Stimulated activated CD8-positive, alpha-beta memory T cell treated with anti-CD3 and anti-CD28 coated beads, Interleukin-2, amount 100 ng/mL, for 48 hours (primary cell): ENCODE data around the gene CBFA2T3.

Experiments used
- DNase-seq, 2 donors: peaks; one replicate each; pipeline ENCODE4 v3.0.0-alpha.2; 2020; ENCODE audit warnings: low read depth in 2 of 2

Gene CBFA2T3

DNA sequence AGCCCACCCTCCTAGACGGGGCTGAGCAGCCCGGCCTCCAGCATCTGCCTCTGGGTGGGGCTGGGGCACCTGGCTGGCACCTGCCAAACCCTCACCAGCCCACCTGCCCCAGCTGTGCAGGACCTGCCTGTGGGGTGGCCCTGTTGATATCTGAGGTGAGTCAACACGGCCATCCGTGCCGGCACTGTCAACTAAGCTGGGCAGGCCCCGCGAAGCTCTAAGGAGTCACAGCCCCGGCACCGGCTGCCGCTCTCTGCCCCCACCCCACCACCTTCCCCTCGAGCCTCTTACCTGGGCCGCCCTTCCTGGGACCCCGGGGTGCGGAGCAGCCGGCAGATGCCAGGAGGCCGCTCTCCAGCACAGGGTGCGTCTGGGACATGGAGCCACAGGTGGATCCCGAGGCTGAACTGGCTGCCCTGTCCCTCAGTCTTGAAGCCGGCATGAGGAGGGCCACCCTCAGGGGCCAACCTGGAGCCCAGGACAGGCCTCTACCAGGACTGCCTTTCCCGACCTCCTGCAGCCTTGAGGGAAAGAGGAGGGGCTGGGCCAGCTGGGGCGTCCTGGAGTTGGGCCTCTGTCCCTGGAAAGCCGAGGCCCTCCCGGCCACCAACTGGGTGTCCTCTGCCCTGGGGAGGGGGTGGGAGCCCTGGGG is 515 bp downstream of the CBFA2T3 start:
- DNase-seq = no peak

DNA sequence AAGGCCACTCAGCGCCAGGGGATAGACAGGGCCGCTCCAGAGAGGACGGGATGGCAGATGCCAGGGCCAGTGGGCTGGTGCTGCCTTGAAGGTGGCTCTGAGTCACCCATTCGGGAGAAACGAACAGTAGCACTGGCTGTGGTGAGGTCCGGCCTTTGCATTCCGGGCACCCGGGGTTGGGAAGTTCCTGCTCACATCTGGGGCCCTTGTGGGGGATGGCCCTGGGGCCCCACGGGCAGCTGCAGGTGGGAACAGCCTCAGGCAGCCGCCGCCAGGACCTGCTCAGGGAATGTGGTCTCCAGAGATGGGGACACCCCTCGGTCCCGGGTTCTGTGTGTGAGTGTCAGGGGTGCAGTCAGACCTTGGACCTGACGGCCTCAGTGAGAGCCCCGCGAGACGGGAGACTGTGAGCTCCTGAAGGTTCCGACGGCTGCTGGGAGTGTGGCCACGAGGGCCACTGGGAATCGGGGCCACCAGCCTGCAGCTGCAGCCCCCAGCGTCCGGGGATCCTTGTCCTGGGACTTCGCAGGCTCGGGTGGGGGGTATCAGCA is 1.4 kb downstream of the CBFA2T3 start:
- DNase-seq = no peak

DNA sequence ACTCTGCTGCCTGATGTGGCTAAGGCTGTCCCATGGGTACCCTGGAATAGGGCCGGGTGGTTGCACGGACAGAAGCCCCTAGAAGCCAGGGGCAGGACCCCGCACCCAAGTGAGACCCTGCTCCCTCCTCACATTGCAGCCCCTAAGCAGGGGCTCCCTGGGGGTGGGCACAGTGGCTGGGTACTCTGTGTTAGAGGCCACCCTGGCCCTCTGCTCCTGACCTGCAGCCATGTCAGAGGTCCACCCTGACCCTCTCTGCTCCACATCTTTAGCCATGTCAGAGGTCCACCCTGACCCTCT is 2.1 kb downstream of the CBFA2T3 start:
- DNase-seq = no peak

GRCh38 chr16:88974080-88974915 is 2.7 kb downstream of the CBFA2T3 start:
- DNase-seq = no peak

GRCh38 chr16:88973415-88974050 is 3.5 kb downstream of the CBFA2T3 start:
- DNase-seq = no peak

GRCh38 chr16:88973007-88973410 is 4.0 kb downstream of the CBFA2T3 start:
- DNase-seq = no peak

GRCh38 chr16:88972349-88972748 is 4.7 kb downstream of the CBFA2T3 start:
- DNase-seq = no peak

GRCh38 chr16:88971371-88972097 is 5.5 kb downstream of the CBFA2T3 start:
- DNase-seq = no peak

DNA sequence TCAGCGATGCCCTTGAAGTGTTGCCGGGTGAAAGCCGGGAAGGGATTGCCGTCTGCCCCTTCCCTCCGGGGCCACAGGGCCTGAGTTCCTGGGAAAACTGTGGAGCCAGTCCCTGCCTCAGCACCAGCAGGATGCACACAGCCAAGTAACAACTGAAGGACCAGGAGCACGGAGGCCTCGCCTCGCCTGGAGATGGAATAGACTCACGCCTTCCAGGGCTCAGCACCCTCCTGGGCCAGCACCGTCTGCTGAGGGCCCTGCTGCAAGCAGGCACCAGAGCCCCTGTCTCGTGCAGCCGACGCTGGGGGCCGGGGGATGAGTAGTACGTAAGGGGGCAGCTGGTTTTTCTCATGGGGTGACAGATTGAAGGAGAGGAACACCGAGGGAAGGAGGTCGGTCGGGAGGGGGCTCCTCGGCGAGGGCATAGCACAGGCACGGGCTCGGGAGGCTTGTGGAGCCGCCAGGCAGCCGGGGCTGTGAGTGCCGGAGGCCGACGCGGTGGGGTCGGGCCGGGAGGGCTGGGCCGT is 6.4 kb downstream of the CBFA2T3 start:
- no peak for DNase-seq

DNA sequence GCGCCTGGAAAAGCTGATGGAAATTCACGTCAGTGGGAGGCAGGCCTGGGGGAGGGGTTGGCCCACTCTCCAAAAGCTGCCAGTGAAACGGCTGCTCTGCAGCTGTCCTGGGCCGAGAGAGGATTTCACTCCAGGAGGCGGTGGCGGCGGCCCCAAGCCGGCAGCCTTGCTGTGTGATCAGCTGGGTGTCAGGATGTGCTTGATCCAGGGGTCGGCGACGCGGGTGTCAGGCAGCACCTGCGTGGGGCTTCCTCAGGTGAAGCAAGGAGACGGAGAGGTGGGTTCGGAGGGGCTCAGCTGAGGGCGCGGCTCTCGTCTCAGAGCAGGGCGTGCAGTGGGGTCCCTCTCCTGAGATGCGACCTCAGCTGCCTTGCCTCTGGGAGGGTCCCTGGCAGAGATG is 7.0 kb downstream of the CBFA2T3 start:
- DNase-seq = no peak

- no peak for DNase-seq
Measured at GRCh38 chr16:88969361-88969831, 7.6 kb downstream of the CBFA2T3 start.

DNA sequence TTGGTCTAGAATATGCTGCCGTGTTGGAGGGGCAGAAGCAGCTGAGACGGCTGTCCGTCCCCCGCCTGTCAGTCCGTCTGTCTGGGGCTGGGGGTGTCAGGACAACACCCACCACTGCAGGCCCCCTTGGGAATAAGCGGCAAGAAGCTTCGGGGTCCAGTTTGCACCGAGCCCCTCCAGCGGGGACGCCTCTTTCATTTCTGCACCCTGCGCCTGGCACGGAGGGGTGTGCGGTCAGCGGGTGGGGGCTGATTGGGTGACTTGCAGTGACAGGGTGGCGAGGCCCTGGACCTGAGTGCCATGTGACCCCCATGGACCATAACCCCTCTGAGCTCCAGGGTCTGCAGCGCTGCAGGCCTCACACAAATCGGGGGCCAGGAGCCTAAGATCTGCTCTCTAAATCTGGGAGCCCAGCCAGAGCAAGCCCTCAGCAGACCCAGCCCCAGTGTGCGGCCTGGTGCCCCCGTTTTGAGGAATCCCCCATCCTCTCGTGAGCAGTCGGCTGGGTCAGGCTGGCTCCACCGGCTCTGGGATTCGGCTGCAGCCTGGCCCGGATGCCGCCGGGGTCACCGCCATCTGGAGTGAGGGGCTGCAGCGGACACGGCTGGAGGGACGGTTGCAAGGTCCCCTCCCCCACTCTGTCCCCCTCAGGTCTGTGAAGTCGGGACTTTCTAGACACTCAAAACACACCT is 8.3 kb downstream of the CBFA2T3 start:
- DNase-seq = no peak

- DNase-seq = no peak
Measured at GRCh38 chr16:88967830-88968588, 9.0 kb downstream of the CBFA2T3 start.

DNA sequence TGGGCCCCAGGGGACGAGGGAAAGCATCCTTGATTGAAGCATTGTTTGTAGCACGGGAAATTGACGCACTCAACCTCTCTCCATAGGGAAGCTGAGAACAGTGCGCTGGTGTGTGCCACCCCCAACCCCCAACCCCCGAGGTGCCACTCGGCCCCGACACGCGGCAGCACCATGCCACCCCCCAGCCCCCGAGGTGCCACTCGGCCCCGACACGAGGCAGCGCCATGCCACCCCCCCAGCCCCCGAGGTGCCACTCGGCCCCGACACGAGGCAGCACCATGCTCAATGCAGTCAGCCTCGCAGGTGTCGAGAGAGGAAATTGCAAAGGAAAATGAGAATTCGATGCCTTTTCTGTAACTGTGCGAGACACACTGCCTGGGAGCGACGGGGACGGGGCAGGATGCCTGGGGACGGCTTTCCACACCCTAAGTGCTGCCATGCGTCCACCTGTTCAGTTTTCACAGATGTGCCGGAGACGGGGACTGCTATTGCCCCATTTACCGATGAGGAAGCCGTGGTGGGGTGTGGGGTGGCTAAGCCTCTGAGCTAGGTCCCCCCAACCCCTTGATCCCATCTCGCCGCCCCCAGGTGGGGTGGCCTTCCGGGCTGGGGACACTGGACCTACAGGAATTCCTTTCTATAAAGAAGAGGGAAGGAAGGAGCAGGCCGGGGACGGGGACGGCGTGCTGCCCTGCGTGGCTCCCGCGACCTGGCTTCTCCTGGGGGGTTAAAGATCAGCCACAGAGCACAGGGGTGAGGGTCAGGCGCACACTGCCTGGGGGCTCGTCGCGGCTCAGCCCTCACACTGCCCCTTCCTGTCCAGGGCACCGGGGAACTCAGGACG is 9.8 kb downstream of the CBFA2T3 start:
- no peak for DNase-seq

GRCh38 chr16:88965826-88966480 is 11.1 kb downstream of the CBFA2T3 start:
- DNase-seq = no peak

- no peak for DNase-seq
Measured at GRCh38 chr16:88965411-88965810, 11.6 kb downstream of the CBFA2T3 start.

GRCh38 chr16:88964636-88965035 is 12.4 kb downstream of the CBFA2T3 start:
- no peak for DNase-seq

GRCh38 chr16:88963583-88963982 is 13.4 kb downstream of the CBFA2T3 start:
- no peak for DNase-seq
